Heart left ventricle (tissue), 16 donors: ENCODE data around the gene GABBR2. TPM values are rescaled to one million over a fixed set of nuclear protein-coding genes. Genes with fewer than 3 reads are reported as not detected.

Experiments
- ATAC-seq, 4 donors: fragments of 200-7000 bp; cut with Tn5 transposase; one replicate each; pipeline ENCODE4 v1.9.1; 2020 to 2022; ENCODE audit warnings: moderate library complexity in 4 of 4, mild to moderate bottlenecking in 3 of 4, moderate number of reproducible peaks in 1 of 4
- DNase-seq, 5 donors: peaks; one replicate each; pipeline ENCODE4 v3.0.0-alpha.2; 2020
- H3K27ac ChIP-seq, 12 donors: fragments of 200-600 bp; sonication (generic) in 4 of 12; one replicate each; pipeline versions ENCODE4 v1.5.0 to v1.8.0; 2016 to 2022; ENCODE audit warnings: mild to moderate bottlenecking in 2 of 12
- H3K27me3 ChIP-seq, 9 donors: fragments of 200-600 bp; sonication (generic) in 2 of 9; one replicate each; pipeline versions ENCODE4 v1.5.1 to v1.8.0; 2016 to 2022; ENCODE audit warnings: mild to moderate bottlenecking in 3 of 9
- H3K36me3 ChIP-seq, 9 donors: fragments of 200-600 bp; sonication (generic) in 2 of 9; one replicate each; pipeline versions ENCODE4 v1.5.0 to v1.8.0; 2018 to 2022; ENCODE audit warnings: mild to moderate bottlenecking in 2 of 9
- H3K4me1 ChIP-seq, 12 donors: fragments of 200-600 bp; sonication (generic) in 4 of 12; one replicate each; pipeline versions ENCODE4 v1.5.0 to v1.8.0; 2016 to 2022; ENCODE audit warnings: mild to moderate bottlenecking in 3 of 12
- H3K4me3 ChIP-seq, 12 donors: fragments of 200-600 bp; sonication (generic) in 4 of 12; one replicate each; pipeline versions ENCODE4 v1.5.0 to v1.8.0; 2017 to 2022; ENCODE audit warnings: mild to moderate bottlenecking in 9 of 12, moderate library complexity in 4 of 12
- H3K9me3 ChIP-seq, 12 donors: fragments of 200-600 bp; sonication (generic) in 4 of 12; one replicate each; pipeline versions ENCODE4 v1.5.0 to v1.8.0; 2016 to 2022; ENCODE audit warnings: mild to moderate bottlenecking in 1 of 12
- POLR2A ChIP-seq, 2 donors: fragments of 450-650 bp; IDR thresholded peaks; one replicate each; pipeline ENCODE4 v1.6.1; 2017; ENCODE audit warnings: antibody characterized with exemption in 2 of 2, mild to moderate bottlenecking in 2 of 2, moderate library complexity in 2 of 2
- WGBS, 4 donors: extraction: QIAGEN DNeasy Blood & Tissue Kit in 2 of 4; methylation state at CpG; one replicate each; pipeline versions ENCODE4 v1.1.5 to v1.1.7; 2013 to 2018; 5-methylcytosine and 5-hydroxymethylcytosine counted together
- intact Hi-C, 10 donors: fragments of 100-400 bp; cut with DNase I; formaldehyde crosslinking; loops; one replicate each; pipeline versions ENCODE4 v1.11.1 to v1.14.2; 2022
- polyA plus RNA-seq, 2 donors: library from polyadenylated mRNA; stranded (reverse); fragments of 200-250 nt; gene quantifications; one replicate each; pipeline ENCODE4 v1.2.3, GENCODE V29; 2013
- total RNA-seq, 9 donors: library from RNA; depleted of rRNA in 2 of 9; stranded (reverse); fragments of >200 nt in 2 of 9; fragmentation: NEBNext Ultra II Directional in 3 of 9; extraction: Animal tissue kit (Norgen Biotek cat#: 25700) in 3 of 9; gene quantifications; one replicate each; pipeline versions ENCODE4 v1.1.0 to v1.2.4, GENCODE V29; 2016 to 2023
- TF ChIP-seq, protein P1 (sequence below), 12 donors: fragments of 200-600 bp; sonication (generic) in 4 of 12; IDR thresholded peaks; one replicate each; pipeline versions ENCODE4 v1.5.0 to v1.8.0; 2018 to 2022; ENCODE audit warnings: antibody characterized with exemption in 12 of 12, mild to moderate bottlenecking in 5 of 12
- donor health status: ischemic (EF 13 %, LVEDD 7.1; RV severe dilation, severe dysfunction).
- donor health status: healthy with polysubstance abuse.
- donor health status: DM: no; HTN: yes; CAD: no.
- donor health status: DM: no; HTN: no; CAD: no.
- donor health status: ischemic (EF 25% LVEDD 6.9; RV normal size, moderate dysfunction).
- donor health status: ischemic (EF 25% LVEDD 5.7; RV mildly dilated, moderate dysfunction).
- donor health status: healthy.
- donor health status: DM: yes; HTN: yes; CAD: no.
- donor health status: ischemic (EF 35%, LVEDD 5.7; RV mildly dilated, moderate dysfunction).
- donor health status: nonischemic (EF 11% LVEDD 7.7; RV severe dilation, severe dysfunction).
- donor health status: DM: yes; HTN: yes; CAD: no.
- donor health status: PGD.
- donor health status: ischemic (EF 29% LVEDD 5.4; RV normal size, mild dysfunction).
- donor health status: nonischemic (EF 23%, LVEDD 6.1; RV moderate dilation, normal function).

Gene GABBR2
- total and polyA plus RNA-seq, 11 donors: 0.11 to 3.4 (median 0.58) TPM

DNA sequence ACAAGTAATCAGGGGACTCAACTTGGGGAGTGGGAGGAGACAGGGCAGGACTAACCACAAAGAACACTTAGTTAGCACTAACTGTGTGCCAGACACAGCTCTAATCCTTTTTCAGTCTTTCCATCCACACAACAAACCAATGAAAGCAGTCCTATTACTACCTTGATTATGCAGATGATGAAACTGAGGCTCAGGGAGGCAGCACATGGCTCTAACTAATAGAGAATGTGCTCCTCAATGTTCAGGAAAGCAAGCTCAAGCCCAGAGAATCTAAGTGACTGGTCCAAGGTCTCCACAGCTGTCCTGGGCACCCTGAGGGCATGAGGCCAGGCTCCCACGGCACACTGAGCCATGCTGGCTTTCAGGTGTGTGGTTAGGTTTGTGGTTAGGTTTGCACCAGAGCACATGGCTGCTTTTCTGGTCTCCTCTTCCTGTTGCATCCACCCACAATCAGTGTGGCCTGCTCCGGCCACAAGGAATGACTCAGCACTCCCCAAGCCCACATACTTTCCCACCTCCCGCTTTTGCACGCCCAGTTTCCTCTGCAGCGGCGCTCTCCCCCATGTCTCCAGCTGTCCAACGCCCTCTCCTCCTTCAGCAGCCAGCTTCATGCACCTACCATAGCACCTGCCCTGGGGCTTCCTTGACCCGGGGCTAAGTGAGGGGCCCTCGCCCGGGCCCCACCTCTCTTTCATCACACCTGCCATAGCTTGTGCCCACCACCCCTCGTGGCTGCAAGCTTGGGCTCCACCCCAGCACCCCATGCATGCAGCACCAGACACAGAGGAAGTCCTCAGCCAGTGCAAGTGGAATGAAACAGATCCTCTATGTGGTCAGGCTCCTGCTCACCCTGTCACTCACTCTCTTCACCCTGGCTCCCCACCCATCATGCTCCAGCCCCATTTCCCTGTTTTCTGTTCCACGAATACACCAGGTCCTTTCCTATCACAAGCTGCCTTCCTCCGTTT is 133.1 kb downstream of the GABBR2 start:
- intact Hi-C loops: no loop called here
- DNase-seq: no peak
- Histone ChIP-seq H3K4me3 (no peak overlapping the region), H3K4me1 (peaks cover 0 to 11% (median 0%) of the 10 kb centered on the region in 12 donors), H3K27me3 (peaks cover 0 to 22% (median 0%) of the 10 kb centered on the region in 9 donors), H3K9me3 (no peaks in the 10 kb centered on the region), H3K36me3 (no peaks in the 10 kb centered on the region), H3K27ac (no peak overlapping the region)
- WGBS, 4 donors: 56 to 69% (median 67%) methylated on average over 13 of the region's 13 CpGs
- TF ChIP-seq, protein P1, sequence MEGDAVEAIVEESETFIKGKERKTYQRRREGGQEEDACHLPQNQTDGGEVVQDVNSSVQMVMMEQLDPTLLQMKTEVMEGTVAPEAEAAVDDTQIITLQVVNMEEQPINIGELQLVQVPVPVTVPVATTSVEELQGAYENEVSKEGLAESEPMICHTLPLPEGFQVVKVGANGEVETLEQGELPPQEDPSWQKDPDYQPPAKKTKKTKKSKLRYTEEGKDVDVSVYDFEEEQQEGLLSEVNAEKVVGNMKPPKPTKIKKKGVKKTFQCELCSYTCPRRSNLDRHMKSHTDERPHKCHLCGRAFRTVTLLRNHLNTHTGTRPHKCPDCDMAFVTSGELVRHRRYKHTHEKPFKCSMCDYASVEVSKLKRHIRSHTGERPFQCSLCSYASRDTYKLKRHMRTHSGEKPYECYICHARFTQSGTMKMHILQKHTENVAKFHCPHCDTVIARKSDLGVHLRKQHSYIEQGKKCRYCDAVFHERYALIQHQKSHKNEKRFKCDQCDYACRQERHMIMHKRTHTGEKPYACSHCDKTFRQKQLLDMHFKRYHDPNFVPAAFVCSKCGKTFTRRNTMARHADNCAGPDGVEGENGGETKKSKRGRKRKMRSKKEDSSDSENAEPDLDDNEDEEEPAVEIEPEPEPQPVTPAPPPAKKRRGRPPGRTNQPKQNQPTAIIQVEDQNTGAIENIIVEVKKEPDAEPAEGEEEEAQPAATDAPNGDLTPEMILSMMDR (IDR thresholded peaks at IDR 0.05): no peak
- no peak for TF ChIP-seq POLR2A (IDR thresholded peaks at IDR 0.05)
- no peak for ATAC-seq

DNA sequence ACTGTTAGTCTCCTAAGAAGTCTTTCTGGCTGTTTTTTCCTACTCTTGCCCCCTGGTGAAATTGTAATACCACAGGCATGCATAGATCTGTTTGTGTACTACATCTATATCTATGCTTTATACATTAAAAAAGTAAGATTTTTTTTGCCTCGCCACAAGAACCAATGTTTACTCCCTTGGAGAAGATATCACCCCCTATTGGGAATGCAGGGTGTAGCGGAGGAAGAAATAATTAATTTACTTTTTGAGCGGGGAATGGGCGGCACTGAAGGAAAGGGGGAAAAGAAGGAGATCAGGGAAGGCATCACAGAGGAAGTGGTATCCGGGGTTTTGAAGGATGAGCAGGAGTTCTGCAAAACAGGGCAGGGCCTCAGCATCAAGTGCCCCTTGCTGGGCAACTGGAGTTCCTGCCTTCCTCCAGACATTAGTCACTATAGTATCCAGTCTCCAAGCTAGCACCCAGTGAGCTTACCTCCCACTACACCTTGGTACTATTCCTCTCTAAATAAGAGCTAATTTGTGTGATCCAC is 134.9 kb downstream of the GABBR2 start:
- H3K4me3 ChIP-seq: no peak overlapping the region
- no peaks in the 10 kb centered on the region for H3K36me3 ChIP-seq
- H3K27me3 ChIP-seq: peaks cover 0 to 13% (median 0%) of the 10 kb centered on the region in 9 donors
- H3K27ac ChIP-seq: no peak overlapping the region
- peaks cover 0 to 11% (median 0%) of the 10 kb centered on the region in 12 donors for H3K4me1 ChIP-seq
- TF ChIP-seq, protein P1 (IDR thresholded peaks at IDR 0.05): no peak
- no peak for TF ChIP-seq POLR2A (IDR thresholded peaks at IDR 0.05)
- intact Hi-C loops: no loop called here
- ATAC-seq: no peak
- WGBS, 4 donors: 81 to 94% (median 91%) methylated on average over 5 of the region's 5 CpGs
- no peaks in the 10 kb centered on the region for H3K9me3 ChIP-seq
- DNase-seq: no peak

DNA sequence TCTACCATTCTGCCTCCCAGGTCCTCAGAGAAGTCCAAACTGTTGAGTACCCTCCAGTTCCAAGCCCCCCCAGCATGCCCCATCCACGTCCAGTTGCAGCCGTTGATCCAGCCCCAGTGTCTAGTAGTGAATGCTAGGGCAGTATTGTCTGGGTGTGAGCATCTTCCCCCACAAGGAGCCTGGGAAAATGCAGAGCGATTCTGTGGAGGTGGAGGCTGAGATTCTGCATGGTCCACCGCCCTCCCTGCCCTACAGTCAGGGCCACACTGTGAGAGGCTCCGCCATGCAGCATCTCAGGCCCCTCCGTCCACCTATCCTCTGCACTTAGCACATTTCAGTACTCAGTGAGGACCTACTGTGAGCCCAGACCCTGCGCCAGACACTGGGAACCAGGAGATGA is 135.9 kb downstream of the GABBR2 start:
- Histone ChIP-seq H3K4me3 (no peak overlapping the region), H3K27ac (no peak overlapping the region), H3K4me1 (peaks cover 0 to 11% (median 0%) of the 10 kb centered on the region in 12 donors), H3K36me3 (no peaks in the 10 kb centered on the region), H3K9me3 (no peaks in the 10 kb centered on the region), H3K27me3 (peaks cover 0 to 7% (median 0%) of the 10 kb centered on the region in 9 donors)
- WGBS, 4 donors: 78 to 89% (median 85%) methylated on average over 4 to 7 of the region's 7 CpGs
- no peak for ATAC-seq
- intact Hi-C loops: no loop called here
- TF ChIP-seq POLR2A (IDR thresholded peaks at IDR 0.05): no peak
- TF ChIP-seq, protein P1 (IDR thresholded peaks at IDR 0.05): no peak
- no peak for DNase-seq

GRCh38 chr9:98572054-98572627 is 136.6 kb downstream of the GABBR2 start:
- intact Hi-C loops: no loop called here
- TF ChIP-seq, protein P1 (IDR thresholded peaks at IDR 0.05): no peak
- TF ChIP-seq POLR2A (IDR thresholded peaks at IDR 0.05): no peak
- Histone ChIP-seq H3K36me3 (no peaks in the 10 kb centered on the region), H3K27me3 (peaks cover 0 to 7% (median 0%) of the 10 kb centered on the region in 9 donors), H3K4me1 (peaks cover 0 to 11% (median 0%) of the 10 kb centered on the region in 12 donors), H3K27ac (no peak overlapping the region), H3K9me3 (no peaks in the 10 kb centered on the region), H3K4me3 (no peak overlapping the region)
- DNase-seq (no peak), ATAC-seq (no peak)
- WGBS, 4 donors: 60 to 71% (median 67%) methylated on average over 4 of the region's 4 CpGs
